ENCODE measurements around the gene SLC9A6. TPM values are rescaled to one million over a fixed set of nuclear protein-coding genes. Genes with fewer than 3 reads are reported as not detected.

Gene SLC9A6
- total RNA-seq, 1 donor from 2014 or later = 18.0 TPM

GRCh38 chrX:135988245-135988644, 3.0 kb downstream of the SLC9A6 start:
- Mint-ChIP-seq H3K9me3 (ENCODE audit: unreplicated experiment) (peaks cover 6% of the 10 kb centered on the region), H3K4me3 (ENCODE audit: unreplicated experiment) (no peak overlapping the region), H3K36me3 (ENCODE audit: unreplicated experiment) (peaks cover 4% of the 10 kb centered on the region), H3K27ac (ENCODE audit: unreplicated experiment) (no peak overlapping the region), H3K4me1 (ENCODE audit: unreplicated experiment) (peaks cover 15% of the 10 kb centered on the region), H3K27me3 (ENCODE audit: unreplicated experiment) (no peaks in the 10 kb centered on the region)
- no peak for DNase-seq (ENCODE audit: extremely low spot score, unreplicated experiment)
- no peak for TF ChIP-seq CTCF (IDR thresholded peaks at IDR 0.05)

GRCh38 chrX:136015016-136015415, 29.8 kb downstream of the SLC9A6 start:
- no peak for DNase-seq (ENCODE audit: extremely low spot score, unreplicated experiment)
- no peaks in the 10 kb centered on the region for H3K27me3 Mint-ChIP-seq (ENCODE audit: unreplicated experiment)
- H3K4me3 Mint-ChIP-seq (ENCODE audit: unreplicated experiment) = no peak overlapping the region
- peaks cover 3% of the 10 kb centered on the region for H3K36me3 Mint-ChIP-seq (ENCODE audit: unreplicated experiment)
- TF ChIP-seq CTCF (IDR thresholded peaks at IDR 0.05) = no peak
- H3K9me3 Mint-ChIP-seq (ENCODE audit: unreplicated experiment) = no peaks in the 10 kb centered on the region
- H3K27ac Mint-ChIP-seq (ENCODE audit: unreplicated experiment) = no peak overlapping the region
- no peaks in the 10 kb centered on the region for H3K4me1 Mint-ChIP-seq (ENCODE audit: unreplicated experiment)

GRCh38 chrX:136016881-136017280, 31.6 kb downstream of the SLC9A6 start:
- Mint-ChIP-seq H3K9me3 (ENCODE audit: unreplicated experiment) (no peaks in the 10 kb centered on the region), H3K4me3 (ENCODE audit: unreplicated experiment) (no peak overlapping the region), H3K36me3 (ENCODE audit: unreplicated experiment) (peaks cover 8% of the 10 kb centered on the region), H3K27me3 (ENCODE audit: unreplicated experiment) (no peaks in the 10 kb centered on the region), H3K4me1 (ENCODE audit: unreplicated experiment) (no peaks in the 10 kb centered on the region), H3K27ac (ENCODE audit: unreplicated experiment) (no peak overlapping the region)
- no peak for TF ChIP-seq CTCF (IDR thresholded peaks at IDR 0.05)
- no peak for DNase-seq (ENCODE audit: extremely low spot score, unreplicated experiment)

- no peaks in the 10 kb centered on the region for H3K27me3 Mint-ChIP-seq (ENCODE audit: unreplicated experiment)
- DNase-seq (ENCODE audit: extremely low spot score, unreplicated experiment) = no peak
- H3K4me3 Mint-ChIP-seq (ENCODE audit: unreplicated experiment) = no peak overlapping the region
- peaks cover 8% of the 10 kb centered on the region for H3K36me3 Mint-ChIP-seq (ENCODE audit: unreplicated experiment)
- no peak overlapping the region for H3K27ac Mint-ChIP-seq (ENCODE audit: unreplicated experiment)
- no peaks in the 10 kb centered on the region for H3K4me1 Mint-ChIP-seq (ENCODE audit: unreplicated experiment)
- no peak for TF ChIP-seq CTCF (IDR thresholded peaks at IDR 0.05)
- H3K9me3 Mint-ChIP-seq (ENCODE audit: unreplicated experiment) = no peaks in the 10 kb centered on the region
Observed at GRCh38 chrX:136019226-136019625, 34.0 kb downstream of the SLC9A6 start.

GRCh38 chrX:136021160-136021559, 35.9 kb downstream of the SLC9A6 start:
- no peak for TF ChIP-seq CTCF (IDR thresholded peaks at IDR 0.05)
- no peaks in the 10 kb centered on the region for H3K9me3 Mint-ChIP-seq (ENCODE audit: unreplicated experiment)
- no peak overlapping the region for H3K27ac Mint-ChIP-seq (ENCODE audit: unreplicated experiment)
- H3K4me3 Mint-ChIP-seq (ENCODE audit: unreplicated experiment) = no peak overlapping the region
- peaks cover 8% of the 10 kb centered on the region for H3K36me3 Mint-ChIP-seq (ENCODE audit: unreplicated experiment)
- H3K4me1 Mint-ChIP-seq (ENCODE audit: unreplicated experiment) = no peaks in the 10 kb centered on the region
- DNase-seq (ENCODE audit: extremely low spot score, unreplicated experiment) = no peak
- H3K27me3 Mint-ChIP-seq (ENCODE audit: unreplicated experiment) = no peaks in the 10 kb centered on the region
